Ishikawa (cell line): ENCODE measurements around the gene HBQ1.

Experiments used
- CEBPB ChIP-seq: IDR thresholded peaks from 2 replicates; pipeline ENCODE4 v1.6.1; 2012
- CREB1 ChIP-seq: IDR thresholded peaks from 2 replicates; pipeline ENCODE4 v1.6.1; 2012; ENCODE audit warnings: low read depth
- EGR1 ChIP-seq: IDR thresholded peaks from 2 replicates; pipeline ENCODE4 v1.6.1; 2012
- EP300 ChIP-seq: IDR thresholded peaks from 2 replicates; pipeline ENCODE4 v1.6.1; 2012; ENCODE audit warnings: borderline replicate concordance
- FOXM1 ChIP-seq: IDR thresholded peaks from 2 replicates; pipeline ENCODE4 v1.6.1; 2012; ENCODE audit warnings: low read depth, borderline replicate concordance
- NFIC ChIP-seq: IDR thresholded peaks from 2 replicates; pipeline ENCODE4 v1.6.1; 2012
- RAD21 ChIP-seq: IDR thresholded peaks from 2 replicates; pipeline ENCODE4 v1.6.1; 2012; ENCODE audit warnings: low read depth
- REST ChIP-seq: IDR thresholded peaks from 2 replicates; pipeline ENCODE4 v1.6.1; 2012; ENCODE audit warnings: low read depth, mild to moderate bottlenecking
- TAF1 ChIP-seq: IDR thresholded peaks from 2 replicates; pipeline ENCODE4 v1.6.1; 2012; ENCODE audit warnings: low read depth, mild to moderate bottlenecking
- TCF12 ChIP-seq: IDR thresholded peaks from 2 replicates; pipeline ENCODE4 v1.6.1; 2012; ENCODE audit warnings: low read depth
- TEAD4 ChIP-seq: IDR thresholded peaks from 2 replicates; pipeline ENCODE4 v1.6.1; 2012
- USF1 ChIP-seq: IDR thresholded peaks from 2 replicates; pipeline ENCODE4 v1.6.1; 2012
- YY1 ChIP-seq: IDR thresholded peaks from 2 replicates; pipeline ENCODE4 v1.6.1; 2012; ENCODE audit warnings: low read depth
- ZBTB7A ChIP-seq: IDR thresholded peaks from 2 replicates; pipeline ENCODE4 v1.6.1; 2012; ENCODE audit warnings: low read depth
- TF ChIP-seq, protein P1 (sequence below): IDR thresholded peaks from 2 replicates; pipeline ENCODE4 v1.6.1; 2012

HBQ1 gene

DNA sequence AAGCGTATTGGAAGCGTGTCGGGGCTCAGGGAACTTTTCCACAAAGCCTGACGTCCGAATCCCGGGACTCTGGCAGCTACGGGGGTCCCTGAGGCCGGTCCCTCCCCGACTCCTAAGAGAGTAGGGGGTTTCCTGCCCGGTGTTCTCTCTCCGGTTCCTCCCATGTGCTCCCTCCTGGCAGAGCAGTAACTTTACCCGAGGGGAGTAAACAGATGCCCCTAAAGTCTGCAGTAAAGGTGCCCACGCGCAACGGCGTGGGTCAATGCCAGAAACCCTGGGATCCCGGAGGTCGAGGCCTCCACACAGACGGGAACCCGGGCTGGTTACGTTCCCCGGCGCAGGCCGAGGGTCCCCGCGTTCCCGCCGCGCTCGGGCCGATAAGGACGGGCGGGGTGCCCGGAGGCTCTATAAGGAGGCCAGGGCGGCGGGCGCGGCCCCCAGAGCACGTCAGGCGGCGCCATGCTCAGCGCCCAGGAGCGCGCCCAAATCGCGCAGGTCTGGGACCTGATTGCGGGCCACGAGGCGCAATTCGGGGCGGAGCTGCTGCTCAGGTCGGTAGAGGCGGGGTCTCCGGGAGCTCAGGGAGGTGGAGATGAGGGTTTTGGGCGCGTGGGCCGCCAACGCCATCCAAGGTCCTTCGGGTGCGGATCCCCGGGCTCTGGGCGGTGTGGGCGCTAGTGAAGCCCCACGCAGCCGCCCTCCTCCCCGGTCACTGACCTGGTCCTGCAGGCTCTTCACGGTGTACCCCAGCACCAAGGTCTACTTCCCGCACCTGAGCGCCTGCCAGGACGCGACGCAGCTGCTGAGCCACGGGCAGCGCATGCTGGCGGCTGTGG lies 14.5 kb upstream of the HBQ1 start, which contains the start of gene HBM:
TSS of gene HBM (plus strand) at position 440 of the 836 bp plus-strand sequence. CDS start at position 460, 20 bp downstream.
- TF ChIP-seq REST (no peak), RAD21 (no peak), TEAD4 (no peak), EP300 (no peak), USF1 (no peak), TAF1 (no peak), TCF12 (no peak), ZBTB7A (no peak; the same call in 1 of the 2 replicates), CREB1 (no peak), YY1 (no peak), CEBPB (no peak), EGR1 (no peak), NFIC (no peak), FOXM1 (no peak)
- TF ChIP-seq, protein P1, sequence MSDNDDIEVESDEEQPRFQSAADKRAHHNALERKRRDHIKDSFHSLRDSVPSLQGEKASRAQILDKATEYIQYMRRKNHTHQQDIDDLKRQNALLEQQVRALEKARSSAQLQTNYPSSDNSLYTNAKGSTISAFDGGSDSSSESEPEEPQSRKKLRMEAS, result no peak

GRCh38 chr16:166375-167121 lies 13.7 kb upstream of the HBQ1 start:
- TF ChIP-seq, protein P1, result peak; percentile 78; the same call in 1 of the 2 replicates
- TF ChIP-seq EGR1 (no peak), USF1 (peak; percentile 59; the same call in 1 of the 2 replicates), EP300 (no peak), ZBTB7A (peak; percentile 50; the same call in 1 of the 2 replicates)

GRCh38 chr16:167122-167690 lies 13.1 kb upstream of the HBQ1 start:
- TF ChIP-seq EGR1 (no peak), TEAD4 (no peak), NFIC (no peak), FOXM1 (no peak), USF1 (no peak), YY1 (no peak)

- TF ChIP-seq NFIC (peak; percentile 55), REST (no peak)
Measured at GRCh38 chr16:168424-168823, 11.8 kb upstream of the HBQ1 start.

- TF ChIP-seq RAD21 (no peak), YY1 (no peak), CEBPB (no peak), FOXM1 (no peak)
Measured at GRCh38 chr16:169014-169413, 11.2 kb upstream of the HBQ1 start.
